ENCODE data around the gene ALPI.

The ALPI gene

GRCh38 chr2:232485757-232486557, 30.0 kb downstream of the ALPI start:
- DNase-seq (ENCODE audit: low spot score) = no peak

GRCh38 chr2:232486558-232487384, 30.8 kb downstream of the ALPI start:
- DNase-seq (ENCODE audit: low spot score) = no peak

DNA sequence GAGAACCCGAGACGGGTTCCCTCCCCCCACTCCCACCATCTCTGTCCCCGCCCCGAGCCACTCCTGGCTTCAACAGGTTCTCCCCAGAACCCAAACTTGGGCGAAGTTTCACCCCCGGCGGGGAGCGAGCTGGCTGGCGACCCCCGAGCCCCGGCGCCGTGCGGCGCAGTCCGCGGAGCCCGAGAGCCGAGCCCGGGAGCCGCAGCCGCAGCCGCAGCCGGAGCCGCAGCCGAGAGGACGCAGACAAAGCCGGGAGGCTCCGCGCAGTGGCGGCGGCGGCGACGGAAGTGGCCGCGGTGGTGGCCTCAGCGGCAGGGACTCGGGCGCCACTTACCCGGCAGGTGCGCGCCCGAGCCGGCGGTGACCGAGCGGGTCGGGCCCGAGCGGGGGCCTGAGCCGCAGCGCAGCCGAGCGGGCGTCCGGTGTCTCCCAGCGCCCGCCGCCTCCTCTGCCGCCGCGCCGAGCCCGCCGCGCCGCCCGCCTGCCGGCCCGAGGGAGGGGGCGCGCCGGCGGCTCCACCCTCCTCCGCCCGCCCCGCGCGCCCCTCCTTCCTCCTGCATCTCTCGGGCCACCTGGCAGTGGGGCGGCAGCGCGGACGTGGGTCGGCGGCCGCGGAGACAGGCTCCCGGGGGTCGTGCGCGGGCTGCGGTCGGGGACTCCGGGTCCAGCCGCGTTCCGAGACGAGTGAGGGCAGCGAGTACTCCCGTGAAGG, 31.6 kb downstream of the ALPI start, which contains the start of gene ECEL1:
ECEL1 (minus strand) TSS at position 450 of the 712 bp plus-strand sequence. CDS start 1,181 bp downstream, outside the sequence.
- DNase-seq (ENCODE audit: low spot score) = no peak

DNA sequence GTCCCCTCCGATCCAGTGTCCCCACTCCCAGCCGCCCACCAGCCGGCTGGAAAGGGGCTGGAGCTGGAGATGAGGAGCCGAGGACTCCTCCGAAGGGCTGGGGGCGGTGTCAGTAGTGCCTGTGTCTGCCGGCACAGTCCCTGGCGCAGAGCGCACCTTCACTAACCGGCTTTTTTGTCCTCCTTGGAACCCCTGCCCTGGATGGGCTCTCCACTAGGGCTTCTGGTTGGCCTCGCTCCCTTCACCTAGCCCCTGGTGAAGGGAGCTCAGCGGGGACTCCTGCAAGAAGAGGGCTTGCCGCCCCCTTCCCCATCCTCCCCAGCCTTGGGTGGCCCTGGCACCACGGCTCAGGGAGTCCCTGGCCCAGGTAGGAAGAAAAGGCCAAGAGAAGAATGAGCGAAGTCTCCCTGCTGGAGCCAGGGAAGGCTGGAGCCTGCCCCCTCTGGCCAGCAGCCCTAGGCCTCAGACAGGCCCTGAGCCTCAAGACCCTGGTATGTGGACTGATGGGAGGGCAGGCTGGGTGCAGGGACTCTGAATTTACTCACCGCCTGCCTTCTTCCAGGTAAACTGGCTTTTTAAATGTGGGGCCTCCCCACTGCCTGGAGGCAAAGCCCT, 32.3 kb downstream of the ALPI start:
- DNase-seq (ENCODE audit: low spot score) = no peak

DNA sequence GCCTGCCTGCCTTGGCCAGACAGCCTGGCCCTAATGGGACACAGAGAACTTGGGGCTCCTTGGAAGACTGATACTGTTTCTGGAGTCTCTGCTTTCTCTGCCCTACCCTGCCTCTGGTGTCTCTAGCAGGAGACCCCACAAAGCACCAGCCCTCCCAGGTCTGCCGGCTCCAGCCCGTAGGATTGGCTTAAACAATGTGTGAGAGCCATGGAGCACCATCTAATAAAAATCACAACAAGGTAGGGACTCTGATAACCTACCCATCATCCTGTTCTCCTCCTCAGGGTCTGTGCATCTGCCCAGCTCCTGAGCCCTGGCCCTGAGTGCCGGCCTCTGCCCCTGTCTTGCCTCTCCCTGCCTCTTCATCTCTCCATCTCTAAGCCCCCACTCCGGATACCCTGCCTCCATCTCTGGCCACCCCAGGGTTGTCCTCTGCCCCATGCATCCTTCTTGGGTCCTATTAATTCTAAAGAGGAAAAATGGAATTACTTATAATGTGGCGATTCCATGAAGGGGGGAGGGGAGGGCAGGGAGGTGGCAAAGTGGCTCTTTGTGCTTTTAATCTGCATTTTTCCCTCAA, 32.9 kb downstream of the ALPI start:
- no peak for DNase-seq (ENCODE audit: low spot score)

DNA sequence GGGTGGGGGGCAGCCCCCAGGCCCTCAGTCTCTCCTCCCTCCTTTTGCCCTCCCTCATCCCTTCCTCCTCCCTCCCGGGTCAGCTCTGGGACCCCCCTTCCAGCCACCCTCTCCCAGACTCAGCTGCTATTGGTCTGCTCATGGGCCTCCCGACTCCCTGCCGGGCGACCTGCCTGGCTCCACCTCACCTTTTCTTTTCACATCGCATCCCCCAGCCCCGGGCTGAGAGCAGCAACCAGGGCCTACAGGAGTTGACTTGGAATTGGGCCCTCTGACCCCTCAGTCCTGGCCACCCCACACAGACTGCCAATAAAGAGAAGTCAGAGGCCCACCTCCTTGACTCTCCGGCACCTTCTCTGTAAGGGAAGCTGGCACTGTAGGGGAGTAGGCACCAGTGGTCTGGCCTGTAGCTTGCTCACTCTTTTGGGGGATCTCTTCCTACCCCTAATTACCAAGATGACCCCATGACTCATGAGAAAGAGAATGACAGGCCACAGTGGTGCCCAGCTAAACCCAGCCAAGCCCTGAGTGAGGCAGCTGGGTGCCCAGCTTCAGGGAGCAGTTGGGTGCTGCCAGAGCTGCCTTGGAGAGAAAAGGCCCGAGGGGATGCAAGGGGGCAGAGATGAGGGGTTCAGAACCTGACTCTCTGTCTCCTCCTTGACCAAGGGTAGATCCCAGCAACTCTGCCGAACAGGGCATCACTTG, 33.7 kb downstream of the ALPI start:
- no peak for DNase-seq (ENCODE audit: low spot score)

- DNase-seq (ENCODE audit: low spot score) = no peak
Measured at GRCh38 chr2:232490221-232491138, 34.5 kb downstream of the ALPI start.

- DNase-seq (ENCODE audit: low spot score) = no peak
Measured at GRCh38 chr2:232491139-232491780, 35.3 kb downstream of the ALPI start.

GRCh38 chr2:232492236-232492848, 36.4 kb downstream of the ALPI start:
- DNase-seq (ENCODE audit: low spot score) = no peak

DNA sequence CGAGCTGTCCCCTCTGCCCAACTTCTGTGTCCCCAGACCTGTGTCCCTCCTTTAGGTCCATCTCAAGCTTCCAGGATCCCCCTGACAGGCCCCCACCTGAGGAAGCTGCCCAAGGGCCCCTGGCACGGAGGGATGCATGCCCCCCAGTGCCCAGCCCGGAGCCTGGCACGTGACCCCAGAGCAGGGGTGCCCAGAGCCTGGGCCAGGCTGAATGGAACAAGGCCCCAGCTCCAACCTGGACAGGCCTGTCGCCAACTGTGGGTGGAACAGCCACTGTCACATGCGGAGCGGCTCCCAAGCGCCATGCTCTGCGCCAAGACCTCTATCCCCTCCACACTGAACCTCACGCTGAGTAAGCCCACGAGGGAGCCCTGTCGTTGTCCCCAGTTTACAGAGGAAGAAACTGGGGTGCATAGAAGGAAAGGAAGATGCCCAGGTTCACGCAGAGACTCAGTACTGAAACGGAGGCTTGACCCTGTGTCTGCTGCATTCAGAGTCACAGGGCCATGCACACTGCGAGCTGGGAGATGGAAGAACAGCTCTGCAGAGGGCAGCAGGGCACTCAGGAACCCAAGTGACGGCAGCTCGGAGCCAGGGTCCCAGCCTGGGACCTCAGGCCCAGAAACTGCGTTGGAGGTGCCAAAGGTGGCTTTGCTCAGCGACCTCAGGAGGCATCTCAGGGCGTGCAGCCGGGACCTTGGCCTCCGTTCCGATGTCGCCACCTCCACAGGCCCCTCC, 37.2 kb downstream of the ALPI start:
- DNase-seq (ENCODE audit: low spot score) = no peak

DNA sequence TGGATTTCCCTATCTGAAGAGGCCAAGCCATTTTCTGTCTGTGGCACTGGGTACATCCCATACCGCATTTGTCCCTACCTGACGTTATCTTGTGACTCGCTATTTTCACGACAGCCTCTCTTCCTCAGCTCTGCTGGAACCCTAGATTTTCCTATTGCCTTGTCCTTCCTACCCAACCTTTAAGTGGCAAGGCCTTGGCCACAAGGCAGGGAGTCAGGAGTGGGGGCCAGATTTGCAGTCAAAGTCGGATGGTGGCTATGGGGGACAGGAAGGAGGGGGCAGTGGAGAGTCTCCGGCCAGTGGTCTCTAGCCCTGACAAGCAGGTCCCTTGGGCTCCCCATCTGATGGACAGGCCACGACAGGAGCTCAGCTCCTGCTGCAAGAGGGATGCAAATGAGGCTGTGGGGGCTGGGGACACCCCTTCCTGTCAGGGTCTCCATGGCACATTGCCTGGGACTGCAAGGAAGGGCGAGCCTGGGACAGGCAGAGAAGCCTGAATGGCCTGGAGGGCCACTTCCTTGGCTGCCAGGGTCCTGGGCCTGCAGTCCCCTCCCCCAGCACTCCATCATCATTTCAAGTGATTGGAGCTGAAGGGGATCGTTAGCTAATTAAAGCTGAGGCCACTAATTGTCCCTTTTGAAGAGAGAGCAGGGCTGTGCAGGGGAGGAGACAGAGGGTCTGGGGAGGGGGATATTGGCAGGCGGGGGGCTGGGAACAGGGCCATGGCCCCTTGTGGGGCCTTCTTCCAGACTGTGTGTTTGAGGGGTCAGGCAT, 37.9 kb downstream of the ALPI start:
- DNase-seq (ENCODE audit: low spot score) = no peak

GRCh38 chr2:232494542-232494941, 38.6 kb downstream of the ALPI start:
- DNase-seq (ENCODE audit: low spot score) = no peak

GRCh38 chr2:232495292-232495691, 39.3 kb downstream of the ALPI start:
- DNase-seq (ENCODE audit: low spot score) = no peak

- no peak for DNase-seq (ENCODE audit: low spot score)
Measured at GRCh38 chr2:232496501-232497270, 40.7 kb downstream of the ALPI start.

- no peak for DNase-seq (ENCODE audit: low spot score)
Measured at GRCh38 chr2:232497348-232497747, 41.4 kb downstream of the ALPI start.

GRCh38 chr2:232498452-232498851, 42.5 kb downstream of the ALPI start:
- no peak for DNase-seq (ENCODE audit: low spot score)

- no peak for DNase-seq (ENCODE audit: low spot score)
Measured at GRCh38 chr2:232501331-232501771, 45.4 kb downstream of the ALPI start.

Data from globus pallidus (tissue), 1 donor.